Astrocyte of the spinal cord (primary cell): Measurements from ENCODE around the gene TESK1.

Experiments used
- DNase-seq: peaks from one replicate; pipeline ENCODE4 v3.0.0; 2011; ENCODE audit warnings: low read depth, low spot score
- H3K4me3 ChIP-seq: 2 replicates; pipeline ENCODE4 v1.5.1; 2011; ENCODE audit warnings: low read depth, mild to moderate bottlenecking, low read length, moderate library complexity
- CTCF ChIP-seq: IDR thresholded peaks from 2 replicates; pipeline ENCODE4 v1.5.1; 2012; ENCODE audit warnings: low read depth, mild to moderate bottlenecking, low read length, inconsistent platforms
- in situ Hi-C: cut with HindIII; loops from 2 replicates; pipeline ENCODE4 v1.10.0; 2017; ENCODE audit warnings: low sequenced_read_pairs

Gene TESK1

GRCh38 chr9:35650341-35651158 is 45.5 kb downstream of the TESK1 start, which contains the start of gene SIT1:
Gene SIT1 (minus strand): TSS chr9:35650931. CDS start chr9:35650853, 78 bp downstream.
- no peak for DNase-seq
- H3K4me3 ChIP-seq: no peak within 1 kb of the TSS
- no peak for TF ChIP-seq CTCF
- in situ Hi-C loops: no loop called here

- TF ChIP-seq CTCF: no peak
- DNase-seq: peak; percentile 17
- in situ Hi-C loops: no loop called here
- H3K4me3 ChIP-seq: no peak overlapping the region
Observed at GRCh38 chr9:35651956-35652828, 47.1 kb downstream of the TESK1 start.

GRCh38 chr9:35652829-35653209 is 47.8 kb downstream of the TESK1 start:
- TF ChIP-seq CTCF: no peak
- no peak overlapping the region for H3K4me3 ChIP-seq
- no peak for DNase-seq
- in situ Hi-C loops: no loop called here

GRCh38 chr9:35653611-35654010 is 48.5 kb downstream of the TESK1 start:
- in situ Hi-C loops: no loop called here
- H3K4me3 ChIP-seq: no peak overlapping the region
- TF ChIP-seq CTCF: no peak
- DNase-seq: no peak

GRCh38 chr9:35656348-35656747 is 51.3 kb downstream of the TESK1 start:
- in situ Hi-C loops: no loop called here
- DNase-seq: no peak
- no peak for TF ChIP-seq CTCF
- H3K4me3 ChIP-seq: no peak overlapping the region

GRCh38 chr9:35656831-35657545 is 51.9 kb downstream of the TESK1 start:
- in situ Hi-C loops: no loop called here
- no peak for TF ChIP-seq CTCF
- H3K4me3 ChIP-seq: peak overlapping the region; percentile 33
- no peak for DNase-seq
